Fibroblast of pulmonary artery (primary cell): Measurements from ENCODE around the gene SPA17.
A peak's percentile ranks its signal among the peaks of the same experiment; 100 is the strongest.

ENCODE experiments used
- DNase-seq: peaks from one replicate; pipeline ENCODE4 v3.0.0-alpha.2; 2010; ENCODE audit warnings: low read depth
- H3K4me3 ChIP-seq: replicated peaks from 2 replicates; pipeline ENCODE4 v1.5.1; 2011; ENCODE audit warnings: low read depth, mild to moderate bottlenecking, control low read depth, low read length, moderate library complexity
- CTCF ChIP-seq: IDR thresholded peaks from 2 replicates; pipeline ENCODE4 v1.5.1; 2011; ENCODE audit warnings: mild to moderate bottlenecking, control low read depth, low read length, inconsistent platforms; ENCODE audit errors: missing control alignments

Gene SPA17

GRCh38 chr11:124672536-124673215 is 1.0 kb upstream of the SPA17 start:
- no peak for TF ChIP-seq CTCF
- no peak for DNase-seq
- peak overlapping the region; percentile 76 for H3K4me3 ChIP-seq

- peak overlapping the region; percentile 76 for H3K4me3 ChIP-seq
- TF ChIP-seq CTCF: no peak
- DNase-seq: no peak
Observed at GRCh38 chr11:124674168-124674517, 439 bp downstream of the SPA17 start.

GRCh38 chr11:124674571-124674970 is 867 bp downstream of the SPA17 start:
- peak overlapping the region; percentile 76 for H3K4me3 ChIP-seq
- TF ChIP-seq CTCF: no peak
- no peak for DNase-seq

- H3K4me3 ChIP-seq: no peak overlapping the region
- no peak for TF ChIP-seq CTCF
- DNase-seq: peak; percentile 88
Observed at GRCh38 chr11:124676386-124676785, 2.7 kb downstream of the SPA17 start.

GRCh38 chr11:124678416-124678815 is 4.7 kb downstream of the SPA17 start:
- no peak for TF ChIP-seq CTCF
- no peak for DNase-seq
- H3K4me3 ChIP-seq: no peak overlapping the region

GRCh38 chr11:124681421-124681820 is 7.7 kb downstream of the SPA17 start:
- DNase-seq: no peak
- H3K4me3 ChIP-seq: no peak overlapping the region
- no peak for TF ChIP-seq CTCF

- TF ChIP-seq CTCF: no peak
- DNase-seq: no peak
- H3K4me3 ChIP-seq: no peak overlapping the region
Observed at GRCh38 chr11:124682443-124682842, 8.7 kb downstream of the SPA17 start.
